H9 (cell line): ENCODE results near the gene RABGAP1L. TPM values are rescaled to one million over a fixed set of nuclear protein-coding genes. Genes with fewer than 3 reads are reported as not detected.

ENCODE experiments used
- DNase-seq: peaks from one replicate; pipeline ENCODE4 v3.0.0-alpha.2; 2017
- H2AFZ ChIP-seq: one replicate; pipeline ENCODE4 v1.6.1; 2013; ENCODE audit warnings: mild to moderate bottlenecking, low read length, control low read depth, moderate library complexity
- H2AK5ac ChIP-seq: 2 replicates; pipeline ENCODE4 v1.6.1; 2013; ENCODE audit warnings: low read length, control low read depth, mixed read lengths; ENCODE audit not compliant: insufficient read length
- H2BK120ac ChIP-seq: one replicate; pipeline ENCODE4 v1.6.1; 2013; ENCODE audit warnings: low read depth, mild to moderate bottlenecking, low read length, control low read depth, inconsistent platforms; ENCODE audit not compliant: poor library complexity, severe bottlenecking
- H2BK12ac ChIP-seq: 2 replicates; pipeline ENCODE4 v1.6.1; 2013; ENCODE audit warnings: low read length, control low read depth, mixed read lengths, low read depth; ENCODE audit not compliant: insufficient read length
- H2BK15ac ChIP-seq: 2 replicates; pipeline ENCODE4 v1.6.1; 2013; ENCODE audit warnings: low read depth, low read length, control low read depth
- H2BK20ac ChIP-seq: one replicate; pipeline ENCODE4 v1.6.1; 2013; ENCODE audit warnings: low read depth, mild to moderate bottlenecking, low read length, control low read depth, inconsistent platforms; ENCODE audit not compliant: poor library complexity, severe bottlenecking
- H2BK5ac ChIP-seq: 2 replicates; pipeline ENCODE4 v1.6.1; 2013; ENCODE audit warnings: low read length, control low read depth, mixed read lengths; ENCODE audit not compliant: insufficient read length
- H3K14ac ChIP-seq: 2 replicates; pipeline ENCODE4 v1.6.1; 2013; ENCODE audit warnings: low read length, control low read depth; ENCODE audit not compliant: insufficient read depth
- H3K18ac ChIP-seq: 2 replicates; pipeline ENCODE4 v1.6.1; 2013; ENCODE audit warnings: low read depth, mild to moderate bottlenecking, mixed read lengths, low read length, control low read depth; ENCODE audit not compliant: insufficient read length
- H3K23ac ChIP-seq: 2 replicates; pipeline ENCODE4 v1.6.1; 2013; ENCODE audit warnings: low read length, control low read depth, mixed read lengths, low read depth; ENCODE audit not compliant: insufficient read length
- H3K23me2 ChIP-seq: 2 replicates; pipeline ENCODE4 v1.6.1; 2013; ENCODE audit warnings: low read depth, mild to moderate bottlenecking, mixed read lengths, low read length, control low read depth; ENCODE audit not compliant: insufficient read length, poor library complexity, severe bottlenecking
- H3K27ac ChIP-seq: 2 replicates; pipeline ENCODE4 v1.5.1; 2013; ENCODE audit warnings: low read length, control low read depth, mixed read lengths, low read depth; ENCODE audit not compliant: insufficient read length
- H3K27me3 ChIP-seq: 2 replicates; pipeline ENCODE4 v1.6.1; 2013; ENCODE audit warnings: low read length, control low read depth, inconsistent platforms; ENCODE audit not compliant: insufficient read depth
- H3K4ac ChIP-seq: 2 replicates; pipeline ENCODE4 v1.6.1; 2013; ENCODE audit warnings: low read depth, mild to moderate bottlenecking, control low read depth, inconsistent platforms, low read length, moderate library complexity
- H3K4me1 ChIP-seq: 2 replicates; pipeline ENCODE4 v1.6.1; 2013; ENCODE audit warnings: low read length, control low read depth, inconsistent platforms; ENCODE audit not compliant: insufficient read depth
- H3K4me2 ChIP-seq: 2 replicates; pipeline ENCODE4 v1.6.1; 2013; ENCODE audit warnings: low read length, control low read depth, mixed read lengths; ENCODE audit not compliant: insufficient read length, insufficient read depth
- H3K56ac ChIP-seq: 2 replicates; pipeline ENCODE4 v1.6.1; 2013; ENCODE audit warnings: low read depth, mild to moderate bottlenecking, mixed read lengths, low read length, control low read depth; ENCODE audit not compliant: insufficient read length
- H3K79me1 ChIP-seq: 2 replicates; pipeline ENCODE4 v1.6.1; 2013; ENCODE audit warnings: low read depth, mild to moderate bottlenecking, moderate library complexity, low read length, control low read depth, inconsistent platforms; ENCODE audit not compliant: insufficient read depth, poor library complexity, severe bottlenecking
- H3K79me2 ChIP-seq: 2 replicates; pipeline ENCODE4 v1.6.1; 2013; ENCODE audit warnings: low read length, control low read depth, inconsistent platforms; ENCODE audit not compliant: insufficient read depth
- H3K9ac ChIP-seq: 2 replicates; pipeline ENCODE4 v1.6.1; 2013; ENCODE audit warnings: low read length, control low read depth, mixed read lengths; ENCODE audit not compliant: insufficient read length; ENCODE audit errors: extremely low read depth
- H3K9me3 ChIP-seq: one replicate; pipeline ENCODE4 v1.6.1; 2013; ENCODE audit warnings: low read depth, low read length, inconsistent platforms; ENCODE audit not compliant: control insufficient read depth
- H3T11ph ChIP-seq: one replicate; pipeline ENCODE4 v1.6.1; 2013; ENCODE audit warnings: mild to moderate bottlenecking, low read length, control low read depth, inconsistent platforms
- H4K20me1 ChIP-seq: one replicate; pipeline ENCODE4 v1.6.1; 2013; ENCODE audit not compliant: control insufficient read depth, insufficient read length, insufficient read depth
- H4K5ac ChIP-seq: 2 replicates; pipeline ENCODE4 v1.6.1; 2013; ENCODE audit warnings: low read depth, mild to moderate bottlenecking, mixed read lengths, low read length, control low read depth; ENCODE audit not compliant: insufficient read length
- H4K8ac ChIP-seq: replicated peaks from 2 replicates; pipeline ENCODE4 v1.6.1; 2013; ENCODE audit warnings: low read length, control low read depth, mixed read lengths, low read depth; ENCODE audit not compliant: insufficient read length
- H4K91ac ChIP-seq: 2 replicates; pipeline ENCODE4 v1.6.1; 2013; ENCODE audit warnings: low read depth, mild to moderate bottlenecking, moderate library complexity, mixed read lengths, low read length, control low read depth; ENCODE audit not compliant: insufficient read length
- H3K27ac Mint-ChIP-seq, 3 experiments: 2 replicates in 2 of 3; 3 replicates in 1 of 3; pipeline ENCODE4 v1.8.0; 2020 to 2021; ENCODE audit warnings: mixed read lengths in 3 of 3, mild to moderate bottlenecking in 1 of 3, moderate library complexity in 1 of 3
- H3K27me3 Mint-ChIP-seq: 2 replicates; pipeline ENCODE4 v1.8.0; 2021; ENCODE audit warnings: low read depth, mild to moderate bottlenecking, moderate library complexity, mixed read lengths
- H3K36me3 Mint-ChIP-seq, 3 experiments: 2 replicates in 2 of 3; 3 replicates in 1 of 3; pipeline ENCODE4 v1.8.0; 2020 to 2021; ENCODE audit warnings: low read depth in 3 of 3, mixed read lengths in 3 of 3; ENCODE audit not compliant: insufficient read depth in 1 of 3
- H3K4me1 Mint-ChIP-seq, 2 experiments: 2 replicates each; pipeline ENCODE4 v1.8.0; 2020; ENCODE audit warnings: mixed read lengths in 2 of 2
- H3K4me3 Mint-ChIP-seq, 2 experiments: 2 replicates in 1 of 2; 3 replicates in 1 of 2; pipeline ENCODE4 v1.8.0; 2020 to 2021; ENCODE audit warnings: mild to moderate bottlenecking in 2 of 2, mixed read lengths in 2 of 2, moderate library complexity in 1 of 2
- H3K9me3 Mint-ChIP-seq, 2 experiments: 2 replicates in 1 of 2; 3 replicates in 1 of 2; pipeline ENCODE4 v1.8.0; 2020; ENCODE audit warnings: mild to moderate bottlenecking in 2 of 2, mixed read lengths in 2 of 2, moderate library complexity in 1 of 2
- total RNA-seq: library from RNA; stranded (reverse); gene quantifications from 2 replicates; pipeline ENCODE4 v1.2.1, GENCODE V29; 2021
- TF ChIP-seq, protein P1 (sequence below): fragments of 200-600 bp; sonication (generic); conservative IDR thresholded peaks from 3 replicates; pipeline ENCODE4 v1.8.0; 2021; ENCODE audit warnings: antibody characterized with exemption, mild to moderate bottlenecking

The RABGAP1L gene
- total RNA-seq, 1 experiment from 2014 or later: 147 TPM

DNA sequence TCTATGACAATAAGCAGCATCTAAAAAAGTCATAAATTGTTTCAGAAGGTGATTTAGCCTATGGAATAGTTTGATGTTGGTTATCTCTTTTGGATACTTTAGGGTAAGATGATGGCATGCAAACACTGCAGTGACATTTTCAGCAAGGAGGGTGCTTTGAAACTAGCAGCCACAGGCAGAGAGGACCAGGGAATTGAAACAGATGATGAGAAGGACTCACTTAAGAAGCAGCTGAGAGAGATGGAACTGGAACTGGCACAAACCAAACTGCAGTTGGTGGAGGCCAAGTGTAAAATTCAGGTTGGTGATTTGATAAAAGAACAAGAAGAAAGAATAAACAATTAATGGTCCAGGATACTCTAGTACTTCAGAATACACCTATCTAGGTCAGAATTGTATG lies 829.2 kb downstream of the RABGAP1L start:
- Histone ChIP-seq H3K23me2 (no peaks in the 10 kb centered on the region), H2BK20ac (no peak overlapping the region), H3K79me2 (no peaks in the 10 kb centered on the region), H3K14ac (no peak overlapping the region), H2BK12ac (no peak overlapping the region), H4K5ac (no peak overlapping the region), H3K9me3 (no peaks in the 10 kb centered on the region), H3K27ac (no peak overlapping the region), H3K4me2 (no peak overlapping the region), H3K27me3 (no peaks in the 10 kb centered on the region), H2AFZ (no peak overlapping the region), H4K91ac (no peak overlapping the region), H3K18ac (no peak overlapping the region), H2AK5ac (no peak overlapping the region), H4K8ac (no peak overlapping the region), H3K23ac (no peak overlapping the region), H2BK5ac (no peak overlapping the region), H2BK15ac (no peak overlapping the region), H3K56ac (no peak overlapping the region), H3T11ph (no peak overlapping the region), H3K9ac (no peak overlapping the region), H2BK120ac (no peak overlapping the region), H3K79me1 (no peaks in the 10 kb centered on the region), H3K4me1 (no peaks in the 10 kb centered on the region), H3K4ac (no peak overlapping the region), H4K20me1 (no peaks in the 10 kb centered on the region)
- H3K4me3 Mint-ChIP-seq: no peak overlapping the region
- peak overlapping the region in 1 of 3 experiments; percentile 69; a peak in 2 of 7 replicates for H3K27ac Mint-ChIP-seq
- no peaks in the 10 kb centered on the region; the same call in 1 of the 2 replicates for H3K27me3 Mint-ChIP-seq
- no peaks in the 10 kb centered on the region for H3K4me1 Mint-ChIP-seq
- H3K36me3 Mint-ChIP-seq: peaks cover 29 to 85% (median 76%) of the 10 kb centered on the region in 3 experiments; a peak in 6 of 7 replicates
- DNase-seq: no peak
- H3K9me3 Mint-ChIP-seq: no peaks in the 10 kb centered on the region
- TF ChIP-seq, protein P1, sequence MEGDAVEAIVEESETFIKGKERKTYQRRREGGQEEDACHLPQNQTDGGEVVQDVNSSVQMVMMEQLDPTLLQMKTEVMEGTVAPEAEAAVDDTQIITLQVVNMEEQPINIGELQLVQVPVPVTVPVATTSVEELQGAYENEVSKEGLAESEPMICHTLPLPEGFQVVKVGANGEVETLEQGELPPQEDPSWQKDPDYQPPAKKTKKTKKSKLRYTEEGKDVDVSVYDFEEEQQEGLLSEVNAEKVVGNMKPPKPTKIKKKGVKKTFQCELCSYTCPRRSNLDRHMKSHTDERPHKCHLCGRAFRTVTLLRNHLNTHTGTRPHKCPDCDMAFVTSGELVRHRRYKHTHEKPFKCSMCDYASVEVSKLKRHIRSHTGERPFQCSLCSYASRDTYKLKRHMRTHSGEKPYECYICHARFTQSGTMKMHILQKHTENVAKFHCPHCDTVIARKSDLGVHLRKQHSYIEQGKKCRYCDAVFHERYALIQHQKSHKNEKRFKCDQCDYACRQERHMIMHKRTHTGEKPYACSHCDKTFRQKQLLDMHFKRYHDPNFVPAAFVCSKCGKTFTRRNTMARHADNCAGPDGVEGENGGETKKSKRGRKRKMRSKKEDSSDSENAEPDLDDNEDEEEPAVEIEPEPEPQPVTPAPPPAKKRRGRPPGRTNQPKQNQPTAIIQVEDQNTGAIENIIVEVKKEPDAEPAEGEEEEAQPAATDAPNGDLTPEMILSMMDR: no peak
